ENCODE data around the gene MAP3K19. TPM values are rescaled to one million over a fixed set of nuclear protein-coding genes. Genes with fewer than 3 reads are reported as not detected.

The MAP3K19 gene
- total and polyA plus RNA-seq, 10 of the 15 experiments (the other 5 are each of a cell fraction or from before 2014, with no cell fraction given): 0.05 TPM; not detected in 9

- Histone ChIP-seq H3K4me1 (ENCODE audit: control insufficient read depth, insufficient read depth, low read length) (no peaks in the 10 kb centered on the region), H3K4me3 (no peak overlapping the region), H4K20me1 (ENCODE audit: control insufficient read depth, insufficient read depth) (no peaks in the 10 kb centered on the region; the same call in 1 of the 2 replicates), H3K79me2 (ENCODE audit: control insufficient read depth, insufficient read depth, low read length) (peaks cover 79% of the 10 kb centered on the region), H2AFZ (ENCODE audit: control insufficient read depth, low read depth, low read length) (no peak overlapping the region), H3K27me3 (replicated peaks in 1 of 2; ENCODE audit: control insufficient read depth in 2 of 2, insufficient read depth in 2 of 2, low read length in 1 of 2) (no peaks in the 10 kb centered on the region), H3K27ac (ENCODE audit: control insufficient read depth, insufficient read depth) (no peak overlapping the region), H3K36me3 (ENCODE audit: control insufficient read depth in 2 of 2, insufficient read depth in 2 of 2, low read length in 1 of 2) (peaks cover 0 to 25% of the 10 kb centered on the region in 2 experiments; a peak in 2 of 4 replicates), H3K9ac (ENCODE audit: control insufficient read depth, insufficient read depth, low read length) (no peak overlapping the region), H3K4me2 (ENCODE audit: control insufficient read depth, insufficient read depth) (no peak overlapping the region), H3K9me3 (replicated peaks; ENCODE audit: control insufficient read depth, insufficient read depth, low read length) (no peaks in the 10 kb centered on the region; the same call in 2 of the 3 replicates)
- FAIRE-seq: no peak
- BruUV-seq (replicated peaks): TSS peak; percentile 2
- intact Hi-C loops (cut with micrococcal nuclease; ENCODE audit: unreplicated experiment) (no loop called here), in situ Hi-C loops (cut with MboI) (no loop called here)
- SMC1A ChIA-PET (ENCODE audit: uncharacterized antibody, unreplicated experiment): interaction anchor here (1.9 kb wide), 1 partner anchor 9 kb away, joined by 5 read pairs; no protein-coding TSS in a partner anchor
- POLR2A ChIA-PET: no interaction called here
- TF ChIP-seq BCL3 (IDR thresholded peaks at IDR 0.05; ENCODE audit: borderline replicate concordance, insufficient read depth, low read depth, low read length, poor library complexity, severe bottlenecking): no peak
- no peak for TF ChIP-seq ZNF24 (IDR thresholded peaks at IDR 0.05)
- TF ChIP-seq ZBED1 (IDR thresholded peaks at IDR 0.05; ENCODE audit: borderline replicate concordance): no peak
- no peak for TF ChIP-seq BCL11A (IDR thresholded peaks at IDR 0.05; ENCODE audit: low read depth, low read length)
- WGBS (ENCODE audit: insufficient coverage, insufficient replicate concordance, low lambda C conversion rate, missing lambda C conversion rate): 94% methylated on average over 3 of the region's 3 CpGs
- peak; percentile 27; the same call in 2 of the 3 replicates for ATAC-seq
- DNase-seq (ENCODE audit: low read depth, low spot score): no peak
- RAD21 ChIA-PET (ENCODE audit: unreplicated experiment): no interaction called here
- CTCF ChIA-PET: no interaction called here
Measured at GRCh38 chr2:134932864-134933526, 114.3 kb downstream of the MAP3K19 start.

GRCh38 chr2:134927195-134927594 is 120.1 kb downstream of the MAP3K19 start:
- H3K9ac ChIP-seq (ENCODE audit: control insufficient read depth, insufficient read depth, low read length): no peak overlapping the region
- no peaks in the 10 kb centered on the region; the same call in 2 of the 3 replicates for H3K9me3 ChIP-seq (replicated peaks; ENCODE audit: control insufficient read depth, insufficient read depth, low read length)
- WGBS (ENCODE audit: insufficient coverage, insufficient replicate concordance, low lambda C conversion rate, missing lambda C conversion rate): 100% methylated on average over 3 of the region's 3 CpGs
- H3K4me3 ChIP-seq: no peak overlapping the region
- DNase-seq (ENCODE audit: low read depth, low spot score) (no peak), FAIRE-seq (no peak), ATAC-seq (no peak)
- 0 out of 2 replicates have a peak, but pooled peaks cover 8% of the 10 kb centered on the region for H4K20me1 ChIP-seq (ENCODE audit: control insufficient read depth, insufficient read depth)
- ChIA-PET RAD21 (ENCODE audit: unreplicated experiment) (no interaction called here), CTCF (interaction anchor here (0.7 to 2.6 kb wide), 6 partner anchors 10 to 62 kb away, joined by 3 to 6 read pairs (median 3); no protein-coding TSS in a partner anchor), SMC1A (ENCODE audit: uncharacterized antibody, unreplicated experiment) (no interaction called here), POLR2A (interaction anchor here (1.4 to 1.7 kb wide), 2 partner anchors 8 to 10 kb away, joined by 4 read pairs; partner anchors contain the start of gene CCNT2)
- H3K4me1 ChIP-seq (ENCODE audit: control insufficient read depth, insufficient read depth, low read length): no peaks in the 10 kb centered on the region
- H2AFZ ChIP-seq (ENCODE audit: control insufficient read depth, low read depth, low read length): no peak overlapping the region
- BruUV-seq (replicated peaks): no TSS peak
- H3K4me2 ChIP-seq (ENCODE audit: control insufficient read depth, insufficient read depth): no peak overlapping the region
- no peak overlapping the region for H3K27ac ChIP-seq (ENCODE audit: control insufficient read depth, insufficient read depth)
- in situ Hi-C loops (cut with MboI): no loop called here
- intact Hi-C loops (cut with micrococcal nuclease; ENCODE audit: unreplicated experiment): no loop called here
- peaks cover 95% of the 10 kb centered on the region for H3K79me2 ChIP-seq (ENCODE audit: control insufficient read depth, insufficient read depth, low read length)
- H3K27me3 ChIP-seq (replicated peaks in 1 of 2; ENCODE audit: control insufficient read depth in 2 of 2, insufficient read depth in 2 of 2, low read length in 1 of 2): no peaks in the 10 kb centered on the region
- H3K36me3 ChIP-seq (ENCODE audit: control insufficient read depth in 2 of 2, insufficient read depth in 2 of 2, low read length in 1 of 2): peaks cover 2 to 26% of the 10 kb centered on the region in 2 experiments; a peak in 3 of 4 replicates
- no peak for TF ChIP-seq SP1 (IDR thresholded peaks at IDR 0.05; ENCODE audit: low read depth, low read length)
- no peak for TF ChIP-seq EZH2 (IDR thresholded peaks at IDR 0.05; ENCODE audit: borderline replicate concordance, control insufficient read depth, low read depth, low read length)
- TF ChIP-seq TCF12 (IDR thresholded peaks at IDR 0.05; ENCODE audit: low read depth, low read length): no peak
- no peak for TF ChIP-seq WRNIP1 (IDR thresholded peaks at IDR 0.05; ENCODE audit: borderline replicate concordance, low read depth, low read length)
- TF ChIP-seq GABPA (IDR thresholded peaks at IDR 0.05; ENCODE audit: low read depth): no peak
- no peak for TF ChIP-seq ATF3 (IDR thresholded peaks at IDR 0.05; ENCODE audit: borderline replicate concordance, extremely low read depth, low read depth, low read length)
- no peak for TF ChIP-seq ETV6 (conservative IDR thresholded peaks at IDR 0.05 in 1 of 2, IDR thresholded peaks at IDR 0.05 in 1 of 2; ENCODE audit: borderline replicate concordance in 1 of 2, low read depth in 1 of 2)
- no peak for TF ChIP-seq TAF1 (IDR thresholded peaks at IDR 0.05; ENCODE audit: borderline replicate concordance, low read depth, low read length)
- no peak for TF ChIP-seq CREB1 (IDR thresholded peaks at IDR 0.05; ENCODE audit: low read depth)
- TF ChIP-seq EGR1 (IDR thresholded peaks at IDR 0.05; ENCODE audit: borderline replicate concordance in 1 of 2, low read depth in 2 of 2, low read length in 2 of 2): no peak
- no peak for TF ChIP-seq ZNF274 (IDR thresholded peaks at IDR 0.05; ENCODE audit: insufficient read depth, insufficient read length)

Data from GM12878 (cell line).